HEK293 (cell line): ENCODE data around the gene ANO8.

Source experiments
- EGR2 ChIP-seq: fragments of 450-650 bp; formaldehyde crosslinking; IDR thresholded peaks from 2 replicates; pipeline ENCODE4 v1.5.1; 2016; ENCODE audit warnings: low read depth, missing biosample characterization, missing genetic modification characterization
- GFI1B ChIP-seq: fragments of 450-650 bp; formaldehyde crosslinking; IDR thresholded peaks from 2 replicates; pipeline ENCODE4 v1.5.1; 2016; ENCODE audit warnings: missing biosample characterization, missing genetic modification characterization
- GLI4 ChIP-seq: fragments of 450-650 bp; formaldehyde crosslinking; IDR thresholded peaks from 2 replicates; pipeline ENCODE4 v1.5.1; 2016; ENCODE audit warnings: missing biosample characterization, missing genetic modification characterization
- OSR2 ChIP-seq: fragments of 450-650 bp; formaldehyde crosslinking; IDR thresholded peaks from 2 replicates; pipeline ENCODE4 v1.5.1; 2016; ENCODE audit warnings: missing biosample characterization, missing genetic modification characterization
- SP3 ChIP-seq: fragments of 450-650 bp; formaldehyde crosslinking; IDR thresholded peaks from 2 replicates; pipeline ENCODE4 v1.5.1; 2016; ENCODE audit warnings: missing biosample characterization, missing genetic modification characterization
- TCF7L2 ChIP-seq: IDR thresholded peaks from 2 replicates; pipeline ENCODE4 v1.6.1; 2011; ENCODE audit warnings: low read depth, mild to moderate bottlenecking, inconsistent platforms, low read length, moderate library complexity, borderline replicate concordance
- YY2 ChIP-seq: fragments of 450-650 bp; formaldehyde crosslinking; IDR thresholded peaks from 2 replicates; pipeline ENCODE4 v1.5.1; 2016; ENCODE audit warnings: missing biosample characterization, missing genetic modification characterization
- ZBTB21 ChIP-seq: fragments of 450-650 bp; formaldehyde crosslinking; IDR thresholded peaks from 2 replicates; pipeline ENCODE4 v1.5.1; 2017; ENCODE audit warnings: missing biosample characterization, missing genetic modification characterization
- ZBTB26 ChIP-seq: fragments of 450-650 bp; formaldehyde crosslinking; optimal IDR thresholded peaks from 2 replicates; pipeline ENCODE3; 2016; ENCODE audit warnings: missing biosample characterization, mild to moderate bottlenecking, missing genetic modification characterization
- ZFP37 ChIP-seq: fragments of 450-650 bp; formaldehyde crosslinking; IDR thresholded peaks from 2 replicates; pipeline ENCODE4 v1.5.1; 2016; ENCODE audit warnings: missing biosample characterization, missing genetic modification characterization
- ZNF169 ChIP-seq: fragments of 450-650 bp; formaldehyde crosslinking; IDR thresholded peaks from 2 replicates; pipeline ENCODE4 v1.5.1; 2016; ENCODE audit warnings: missing biosample characterization, missing genetic modification characterization
- ZNF214 ChIP-seq: fragments of 450-650 bp; formaldehyde crosslinking; IDR thresholded peaks from 2 replicates; pipeline ENCODE4 v1.5.1; 2017; ENCODE audit warnings: missing biosample characterization, mild to moderate bottlenecking, missing genetic modification characterization, borderline replicate concordance
- ZNF221 ChIP-seq: fragments of 450-650 bp; formaldehyde crosslinking; IDR thresholded peaks from 2 replicates; pipeline ENCODE4 v1.5.1; 2017; ENCODE audit warnings: missing biosample characterization, missing genetic modification characterization, borderline replicate concordance
- ZNF391 ChIP-seq: fragments of 450-650 bp; formaldehyde crosslinking; IDR thresholded peaks from 2 replicates; pipeline ENCODE4 v1.5.1; 2016; ENCODE audit warnings: low read depth, missing biosample characterization, missing genetic modification characterization, borderline replicate concordance
- ZNF423 ChIP-seq: fragments of 450-650 bp; formaldehyde crosslinking; IDR thresholded peaks from 2 replicates; pipeline ENCODE4 v1.5.1; 2016; ENCODE audit warnings: missing biosample characterization, missing genetic modification characterization
- ZNF48 ChIP-seq: fragments of 450-650 bp; formaldehyde crosslinking; IDR thresholded peaks from 2 replicates; pipeline ENCODE4 v1.5.1; 2016; ENCODE audit warnings: missing biosample characterization, missing genetic modification characterization
- ZNF510 ChIP-seq: fragments of 450-650 bp; formaldehyde crosslinking; IDR thresholded peaks from 2 replicates; pipeline ENCODE4 v1.5.1; 2018; ENCODE audit warnings: mild to moderate bottlenecking, missing genetic modification characterization, missing biosample characterization; ENCODE audit not compliant: insufficient replicate concordance
- ZNF549 ChIP-seq: fragments of 450-650 bp; IDR thresholded peaks from 2 replicates; pipeline ENCODE4 v1.5.1; 2018; ENCODE audit warnings: missing biosample characterization, missing genetic modification characterization, mild to moderate bottlenecking, inconsistent platforms, moderate library complexity
- ZNF629 ChIP-seq: fragments of 450-650 bp; formaldehyde crosslinking; IDR thresholded peaks from 2 replicates; pipeline ENCODE4 v1.5.1; 2017; ENCODE audit warnings: missing biosample characterization, missing genetic modification characterization
- ZNF830 ChIP-seq: fragments of 450-650 bp; IDR thresholded peaks from 2 replicates; pipeline ENCODE4 v1.5.0; 2018; ENCODE audit warnings: missing biosample characterization, missing genetic modification characterization, low read depth, mild to moderate bottlenecking, moderate library complexity
- ZNF843 ChIP-seq: fragments of 450-650 bp; formaldehyde crosslinking; IDR thresholded peaks from 2 replicates; pipeline ENCODE4 v1.5.1; 2016; ENCODE audit warnings: missing biosample characterization, missing genetic modification characterization
- ZSCAN30 ChIP-seq: fragments of 450-650 bp; IDR thresholded peaks from 2 replicates; pipeline ENCODE4 v1.5.1; 2018; ENCODE audit warnings: missing biosample characterization, mild to moderate bottlenecking, missing genetic modification characterization, moderate library complexity
- TF ChIP-seq, protein P1 (sequence below): fragments of 450-650 bp; formaldehyde crosslinking; IDR thresholded peaks from 2 replicates; pipeline ENCODE4 v1.5.1; 2016; ENCODE audit warnings: missing biosample characterization, missing genetic modification characterization
- TF ChIP-seq, protein P2 (sequence below): fragments of 450-650 bp; formaldehyde crosslinking; IDR thresholded peaks from 2 replicates; pipeline ENCODE4 v1.5.1; 2016; ENCODE audit warnings: missing biosample characterization, missing genetic modification characterization
- TF ChIP-seq, protein P3 (sequence below): fragments of 450-650 bp; formaldehyde crosslinking; IDR thresholded peaks from 2 replicates; pipeline ENCODE4 v1.5.1; 2017; ENCODE audit warnings: missing biosample characterization, missing genetic modification characterization
- TF ChIP-seq, protein P4 (sequence below): fragments of 450-650 bp; formaldehyde crosslinking; IDR thresholded peaks from 2 replicates; pipeline ENCODE4 v1.5.1; 2016; ENCODE audit warnings: missing biosample characterization, missing genetic modification characterization
- TF ChIP-seq, protein P5 (sequence below): fragments of 450-650 bp; formaldehyde crosslinking; conservative IDR thresholded peaks from 2 replicates; pipeline ENCODE4 v1.5.1; 2016; ENCODE audit warnings: low read depth, missing biosample characterization, missing genetic modification characterization

The ANO8 gene

GRCh38 chr19:17303167-17303939 lies 31.3 kb downstream of the ANO8 start, which contains the start of gene ABHD8 (continued):
- TF ChIP-seq ZBTB21 (tag by site-specific recombination) (no peak), ZSCAN30 (tag by site-specific recombination) (peak; percentile 56; the same call in 1 of the 2 replicates), ZNF629 (no peak), EGR2 (tag by site-specific recombination) (0 out of 2 replicates have a peak, but pooled peaks have one; percentile 29), ZNF549 (tag by site-specific recombination) (no peak), ZFP37 (tag by site-specific recombination) (no peak), YY2 (no peak), ZNF843 (tag by site-specific recombination) (no peak), SP3 (tag by site-specific recombination) (peak; percentile 94), GLI4 (no peak), ZNF391 (tag by site-specific recombination) (no peak), ZNF169 (tag by site-specific recombination) (no peak), OSR2 (tag by site-specific recombination) (no peak), TCF7L2 (no peak), ZBTB26 (tag by site-specific recombination) (peak; percentile 64), ZNF48 (no peak), GFI1B (no peak), ZNF423 (tag by site-specific recombination) (no peak), ZNF510 (tag by site-specific recombination) (no peak), ZNF214 (tag by site-specific recombination) (no peak), ZNF221 (no peak), ZNF830 (tag by site-specific recombination) (no peak)
- TF ChIP-seq, protein P1, sequence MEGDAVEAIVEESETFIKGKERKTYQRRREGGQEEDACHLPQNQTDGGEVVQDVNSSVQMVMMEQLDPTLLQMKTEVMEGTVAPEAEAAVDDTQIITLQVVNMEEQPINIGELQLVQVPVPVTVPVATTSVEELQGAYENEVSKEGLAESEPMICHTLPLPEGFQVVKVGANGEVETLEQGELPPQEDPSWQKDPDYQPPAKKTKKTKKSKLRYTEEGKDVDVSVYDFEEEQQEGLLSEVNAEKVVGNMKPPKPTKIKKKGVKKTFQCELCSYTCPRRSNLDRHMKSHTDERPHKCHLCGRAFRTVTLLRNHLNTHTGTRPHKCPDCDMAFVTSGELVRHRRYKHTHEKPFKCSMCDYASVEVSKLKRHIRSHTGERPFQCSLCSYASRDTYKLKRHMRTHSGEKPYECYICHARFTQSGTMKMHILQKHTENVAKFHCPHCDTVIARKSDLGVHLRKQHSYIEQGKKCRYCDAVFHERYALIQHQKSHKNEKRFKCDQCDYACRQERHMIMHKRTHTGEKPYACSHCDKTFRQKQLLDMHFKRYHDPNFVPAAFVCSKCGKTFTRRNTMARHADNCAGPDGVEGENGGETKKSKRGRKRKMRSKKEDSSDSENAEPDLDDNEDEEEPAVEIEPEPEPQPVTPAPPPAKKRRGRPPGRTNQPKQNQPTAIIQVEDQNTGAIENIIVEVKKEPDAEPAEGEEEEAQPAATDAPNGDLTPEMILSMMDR (tag by site-specific recombination) = peak; percentile 96
- TF ChIP-seq, protein P2, sequence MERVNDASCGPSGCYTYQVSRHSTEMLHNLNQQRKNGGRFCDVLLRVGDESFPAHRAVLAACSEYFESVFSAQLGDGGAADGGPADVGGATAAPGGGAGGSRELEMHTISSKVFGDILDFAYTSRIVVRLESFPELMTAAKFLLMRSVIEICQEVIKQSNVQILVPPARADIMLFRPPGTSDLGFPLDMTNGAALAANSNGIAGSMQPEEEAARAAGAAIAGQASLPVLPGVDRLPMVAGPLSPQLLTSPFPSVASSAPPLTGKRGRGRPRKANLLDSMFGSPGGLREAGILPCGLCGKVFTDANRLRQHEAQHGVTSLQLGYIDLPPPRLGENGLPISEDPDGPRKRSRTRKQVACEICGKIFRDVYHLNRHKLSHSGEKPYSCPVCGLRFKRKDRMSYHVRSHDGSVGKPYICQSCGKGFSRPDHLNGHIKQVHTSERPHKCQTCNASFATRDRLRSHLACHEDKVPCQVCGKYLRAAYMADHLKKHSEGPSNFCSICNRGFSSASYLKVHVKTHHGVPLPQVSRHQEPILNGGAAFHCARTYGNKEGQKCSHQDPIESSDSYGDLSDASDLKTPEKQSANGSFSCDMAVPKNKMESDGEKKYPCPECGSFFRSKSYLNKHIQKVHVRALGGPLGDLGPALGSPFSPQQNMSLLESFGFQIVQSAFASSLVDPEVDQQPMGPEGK (tag by site-specific recombination) = peak; percentile 96
- TF ChIP-seq, protein P3, sequence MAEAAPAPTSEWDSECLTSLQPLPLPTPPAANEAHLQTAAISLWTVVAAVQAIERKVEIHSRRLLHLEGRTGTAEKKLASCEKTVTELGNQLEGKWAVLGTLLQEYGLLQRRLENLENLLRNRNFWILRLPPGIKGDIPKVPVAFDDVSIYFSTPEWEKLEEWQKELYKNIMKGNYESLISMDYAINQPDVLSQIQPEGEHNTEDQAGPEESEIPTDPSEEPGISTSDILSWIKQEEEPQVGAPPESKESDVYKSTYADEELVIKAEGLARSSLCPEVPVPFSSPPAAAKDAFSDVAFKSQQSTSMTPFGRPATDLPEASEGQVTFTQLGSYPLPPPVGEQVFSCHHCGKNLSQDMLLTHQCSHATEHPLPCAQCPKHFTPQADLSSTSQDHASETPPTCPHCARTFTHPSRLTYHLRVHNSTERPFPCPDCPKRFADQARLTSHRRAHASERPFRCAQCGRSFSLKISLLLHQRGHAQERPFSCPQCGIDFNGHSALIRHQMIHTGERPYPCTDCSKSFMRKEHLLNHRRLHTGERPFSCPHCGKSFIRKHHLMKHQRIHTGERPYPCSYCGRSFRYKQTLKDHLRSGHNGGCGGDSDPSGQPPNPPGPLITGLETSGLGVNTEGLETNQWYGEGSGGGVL = no peak
- TF ChIP-seq, protein P4, sequence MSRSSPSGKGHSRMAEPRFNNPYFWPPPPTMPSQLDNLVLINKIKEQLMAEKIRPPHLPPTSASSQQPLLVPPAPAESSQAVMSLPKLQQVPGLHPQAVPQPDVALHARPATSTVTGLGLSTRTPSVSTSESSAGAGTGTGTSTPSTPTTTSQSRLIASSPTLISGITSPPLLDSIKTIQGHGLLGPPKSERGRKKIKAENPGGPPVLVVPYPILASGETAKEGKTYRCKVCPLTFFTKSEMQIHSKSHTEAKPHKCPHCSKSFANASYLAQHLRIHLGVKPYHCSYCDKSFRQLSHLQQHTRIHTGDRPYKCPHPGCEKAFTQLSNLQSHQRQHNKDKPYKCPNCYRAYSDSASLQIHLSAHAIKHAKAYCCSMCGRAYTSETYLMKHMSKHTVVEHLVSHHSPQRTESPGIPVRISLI (tag by site-specific recombination) = no peak
- TF ChIP-seq, protein P5, sequence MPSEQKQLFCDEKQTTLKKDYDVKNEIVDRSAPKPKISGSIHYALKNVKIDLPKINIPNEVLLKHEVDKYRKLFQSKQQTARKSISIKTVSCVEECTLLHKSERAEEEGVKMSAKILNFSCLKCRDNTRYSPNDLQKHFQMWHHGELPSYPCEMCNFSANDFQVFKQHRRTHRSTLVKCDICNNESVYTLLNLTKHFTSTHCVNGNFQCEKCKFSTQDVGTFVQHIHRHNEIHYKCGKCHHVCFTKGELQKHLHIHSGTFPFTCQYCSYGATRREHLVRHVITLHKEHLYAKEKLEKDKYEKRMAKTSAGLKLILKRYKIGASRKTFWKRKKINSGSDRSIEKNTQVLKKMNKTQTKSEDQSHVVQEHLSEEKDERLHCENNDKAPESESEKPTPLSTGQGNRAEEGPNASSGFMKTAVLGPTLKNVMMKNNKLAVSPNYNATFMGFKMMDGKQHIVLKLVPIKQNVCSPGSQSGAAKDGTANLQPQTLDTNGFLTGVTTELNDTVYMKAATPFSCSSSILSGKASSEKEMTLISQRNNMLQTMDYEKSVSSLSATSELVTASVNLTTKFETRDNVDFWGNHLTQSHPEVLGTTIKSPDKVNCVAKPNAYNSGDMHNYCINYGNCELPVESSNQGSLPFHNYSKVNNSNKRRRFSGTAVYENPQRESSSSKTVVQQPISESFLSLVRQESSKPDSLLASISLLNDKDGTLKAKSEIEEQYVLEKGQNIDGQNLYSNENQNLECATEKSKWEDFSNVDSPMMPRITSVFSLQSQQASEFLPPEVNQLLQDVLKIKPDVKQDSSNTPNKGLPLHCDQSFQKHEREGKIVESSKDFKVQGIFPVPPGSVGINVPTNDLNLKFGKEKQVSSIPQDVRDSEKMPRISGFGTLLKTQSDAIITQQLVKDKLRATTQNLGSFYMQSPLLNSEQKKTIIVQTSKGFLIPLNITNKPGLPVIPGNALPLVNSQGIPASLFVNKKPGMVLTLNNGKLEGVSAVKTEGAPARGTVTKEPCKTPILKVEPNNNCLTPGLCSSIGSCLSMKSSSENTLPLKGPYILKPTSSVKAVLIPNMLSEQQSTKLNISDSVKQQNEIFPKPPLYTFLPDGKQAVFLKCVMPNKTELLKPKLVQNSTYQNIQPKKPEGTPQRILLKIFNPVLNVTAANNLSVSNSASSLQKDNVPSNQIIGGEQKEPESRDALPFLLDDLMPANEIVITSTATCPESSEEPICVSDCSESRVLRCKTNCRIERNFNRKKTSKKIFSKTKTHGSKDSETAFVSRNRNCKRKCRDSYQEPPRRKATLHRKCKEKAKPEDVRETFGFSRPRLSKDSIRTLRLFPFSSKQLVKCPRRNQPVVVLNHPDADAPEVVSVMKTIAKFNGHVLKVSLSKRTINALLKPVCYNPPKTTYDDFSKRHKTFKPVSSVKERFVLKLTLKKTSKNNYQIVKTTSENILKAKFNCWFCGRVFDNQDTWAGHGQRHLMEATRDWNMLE (tag by site-specific recombination) = no peak
